GM23338 (cell line): ENCODE data around the gene PTTG1IP. TPM values are rescaled to one million over a fixed set of nuclear protein-coding genes. Genes with fewer than 3 reads are reported as not detected.

Experiments
- ATAC-seq: fragments of 200-7000 bp; cut with Tn5 transposase; 3 replicates; pipeline ENCODE4 v1.9.1; 2020
- DNase-seq: peaks from one replicate; pipeline ENCODE4 v3.0.0-alpha.2; 2015; ENCODE audit warnings: low spot score
- H2AFZ ChIP-seq: fragments of 200-600 bp; sonication (generic); 2 replicates; pipeline ENCODE4 v1.8.0; 2016; ENCODE audit warnings: antibody characterized with exemption, mild to moderate bottlenecking, moderate library complexity
- H3F3A ChIP-seq: fragments of 200-600 bp; sonication (generic); replicated peaks from 2 replicates; pipeline ENCODE4 v1.8.0; 2017; ENCODE audit warnings: antibody characterized with exemption, mixed run types, low read depth
- H3K27ac ChIP-seq: fragments of 200-600 bp; sonication (generic); 2 replicates; pipeline ENCODE4 v1.6.1; 2016; ENCODE audit warnings: low read depth
- H3K27me3 ChIP-seq: fragments of 200-600 bp; sonication (generic); 2 replicates; pipeline ENCODE4 v1.8.0; 2016; ENCODE audit warnings: mild to moderate bottlenecking, mixed run types, moderate library complexity; ENCODE audit not compliant: insufficient read depth
- H3K36me3 ChIP-seq: fragments of 200-600 bp; sonication (generic); 2 replicates; pipeline ENCODE4 v1.8.0; 2016; ENCODE audit warnings: mild to moderate bottlenecking; ENCODE audit not compliant: insufficient read depth
- H3K4me1 ChIP-seq: fragments of 200-600 bp; sonication (generic); 2 replicates; pipeline ENCODE4 v1.8.0; 2016; ENCODE audit warnings: mild to moderate bottlenecking, moderate library complexity; ENCODE audit not compliant: insufficient read depth
- H3K4me2 ChIP-seq: fragments of 200-600 bp; sonication (generic); 2 replicates; pipeline ENCODE4 v1.7.1; 2017; ENCODE audit warnings: mixed run types
- H3K4me3 ChIP-seq: fragments of 200-600 bp; sonication (generic); 2 replicates; pipeline ENCODE4 v1.6.1; 2016; ENCODE audit warnings: mixed run types
- H3K79me2 ChIP-seq: fragments of 200-600 bp; sonication (generic); replicated peaks from 2 replicates; pipeline ENCODE4 v1.8.0; 2017; ENCODE audit warnings: mild to moderate bottlenecking; ENCODE audit not compliant: insufficient read depth
- H3K9me2 ChIP-seq: fragments of 200-600 bp; sonication (generic); 2 replicates; pipeline ENCODE4 v1.8.0; 2017; ENCODE audit not compliant: insufficient read depth
- H4K20me1 ChIP-seq: fragments of 200-600 bp; sonication (generic); replicated peaks from 2 replicates; pipeline ENCODE4 v1.8.0; 2017; ENCODE audit warnings: mild to moderate bottlenecking; ENCODE audit not compliant: insufficient read depth
- H3K27ac Mint-ChIP-seq: 2 replicates; pipeline ENCODE4 v1.8.0; 2020; ENCODE audit warnings: inconsistent platforms, mild to moderate bottlenecking, moderate library complexity, mixed read lengths
- H3K27me3 Mint-ChIP-seq: 3 replicates; pipeline ENCODE4 v1.8.0; 2022; ENCODE audit warnings: low read depth, mild to moderate bottlenecking, moderate library complexity, mixed read lengths, inconsistent platforms; ENCODE audit not compliant: insufficient read depth, poor library complexity
- H3K36me3 Mint-ChIP-seq: 3 replicates; pipeline ENCODE4 v1.8.0; 2021; ENCODE audit warnings: low read depth, mild to moderate bottlenecking, inconsistent platforms, moderate library complexity, mixed read lengths
- H3K4me1 Mint-ChIP-seq: 3 replicates; pipeline ENCODE4 v1.8.0; 2020; ENCODE audit warnings: mild to moderate bottlenecking, inconsistent platforms, mixed read lengths
- H3K4me3 Mint-ChIP-seq: 3 replicates; pipeline ENCODE4 v1.8.0; 2021; ENCODE audit warnings: moderate library complexity, mild to moderate bottlenecking, inconsistent platforms, mixed read lengths
- H3K9me3 Mint-ChIP-seq: 3 replicates; pipeline ENCODE4 v1.8.0; 2020; ENCODE audit warnings: moderate library complexity, mild to moderate bottlenecking, inconsistent platforms, mixed read lengths
- CREB1 ChIP-seq: fragments of 250-450 bp; sonication (Bioruptor Pico); IDR thresholded peaks from 2 replicates; pipeline ENCODE4 v1.5.0; 2020; ENCODE audit warnings: low read depth, mild to moderate bottlenecking, moderate library complexity
- EZH2 ChIP-seq: fragments of 200-600 bp; sonication (generic); IDR thresholded peaks from one replicate; pipeline ENCODE4 v1.8.0; 2017; ENCODE audit warnings: antibody characterized with exemption, mild to moderate bottlenecking, low read depth; ENCODE audit not compliant: unreplicated experiment
- EZH2phosphoT487 ChIP-seq: fragments of 200-600 bp; sonication (generic); IDR thresholded peaks from one replicate; pipeline ENCODE4 v1.8.1; 2018; ENCODE audit warnings: antibody characterized with exemption; ENCODE audit not compliant: unreplicated experiment
- JUNB ChIP-seq: IDR thresholded peaks from one replicate; pipeline ENCODE4 v1.6.1; 2016; ENCODE audit warnings: antibody characterized with exemption; ENCODE audit not compliant: unreplicated experiment
- NANOG ChIP-seq: IDR thresholded peaks from 2 replicates; pipeline ENCODE4 v1.6.1; 2016; ENCODE audit warnings: antibody characterized with exemption, borderline replicate concordance
- POLR2AphosphoS5 ChIP-seq: IDR thresholded peaks from 2 replicates; pipeline ENCODE4 v1.6.1; 2016; ENCODE audit warnings: antibody characterized with exemption, low read depth
- STAT1 ChIP-seq: IDR thresholded peaks from one replicate; pipeline ENCODE4 v1.6.1; 2016; ENCODE audit warnings: antibody characterized with exemption; ENCODE audit not compliant: unreplicated experiment
- ZNF114 ChIP-seq: fragments of 250-450 bp; sonication (Bioruptor Pico); IDR thresholded peaks from 2 replicates; pipeline ENCODE4 v1.5.0; 2020; ENCODE audit warnings: mild to moderate bottlenecking, moderate library complexity
- ZNF331 ChIP-seq: fragments of 250-450 bp; sonication (Bioruptor Pico); IDR thresholded peaks from 2 replicates; pipeline ENCODE4 v1.5.0; 2020; ENCODE audit warnings: low read depth, mild to moderate bottlenecking, moderate library complexity
- polyA plus RNA-seq: library from polyadenylated mRNA; unstranded; fragments of >200 nt; fragmentation: Nextera tagmentation; extraction: Ambion mirVana; gene quantifications from 2 replicates; pipeline ENCODE4 v1.2.1, GENCODE V29; 2016
- total RNA-seq: library from RNA; depleted of rRNA; stranded (reverse); fragments of >200 nt; shearing (Covaris generic); gene quantifications from 2 replicates; pipeline ENCODE4 v1.2.3, GENCODE V29; 2014
- TF ChIP-seq, protein P1 (sequence below), 2 experiments: fragments of 200-600 bp in 1 of 2; sonication (generic) in 1 of 2; conservative IDR thresholded peaks; 2 replicates each; pipeline versions ENCODE4 v1.5.1 to v1.6.1; 2016 to 2017; ENCODE audit warnings: antibody characterized with exemption in 2 of 2, low read depth in 2 of 2, mild to moderate bottlenecking in 2 of 2, moderate library complexity in 1 of 2
- TF ChIP-seq, protein P2 (sequence below): IDR thresholded peaks from one replicate; pipeline ENCODE4 v1.6.1; 2018; ENCODE audit warnings: antibody characterized with exemption; ENCODE audit not compliant: unreplicated experiment
- TF ChIP-seq, protein P3 (sequence below): fragments of 250-450 bp; sonication (Bioruptor Pico); IDR thresholded peaks from 2 replicates; pipeline ENCODE4 v1.5.0; 2020; ENCODE audit warnings: mild to moderate bottlenecking, moderate library complexity
- TF ChIP-seq, protein P4 (sequence below): IDR thresholded peaks from 2 replicates; pipeline ENCODE4 v1.6.1; 2016; ENCODE audit warnings: antibody characterized with exemption

Gene PTTG1IP
- total and polyA plus RNA-seq, 2 experiments from 2014 or later, result 99.9 to 172 TPM

DNA sequence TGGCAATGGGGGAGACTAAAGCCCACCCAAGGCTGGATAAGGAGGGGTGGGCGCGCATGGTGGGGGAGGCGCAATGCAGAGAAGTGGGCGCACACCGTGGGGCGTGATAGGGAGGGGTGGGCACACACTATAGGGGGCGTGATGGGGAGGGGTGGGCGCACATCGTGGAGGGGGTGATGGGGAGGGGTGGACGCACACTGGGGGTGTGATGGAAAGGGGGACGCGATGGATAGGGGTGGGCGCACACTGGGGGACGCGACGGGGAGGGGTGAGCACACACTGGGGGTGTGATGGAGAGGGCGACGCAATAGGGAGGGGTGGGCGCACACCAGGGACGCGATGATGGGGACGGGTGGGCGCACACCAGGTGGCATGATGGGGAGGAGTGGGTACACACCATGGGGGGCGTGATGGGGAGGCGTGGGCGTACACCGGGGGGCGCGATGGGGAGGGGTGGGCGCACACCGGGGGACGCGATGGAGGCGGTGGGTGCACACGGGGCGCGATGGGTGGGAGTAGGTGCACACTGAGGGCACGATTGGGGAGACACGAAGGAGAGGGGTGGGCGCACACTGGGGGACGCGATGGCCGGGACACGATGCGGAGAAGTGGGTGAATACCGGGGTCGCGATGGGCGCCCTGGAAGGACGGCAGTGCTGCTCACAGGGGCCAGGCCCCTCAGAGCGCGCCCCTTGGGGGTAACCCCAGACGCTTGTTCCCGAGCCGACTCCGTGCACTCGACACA, 56.6 kb downstream of the PTTG1IP start:
- Histone ChIP-seq H4K20me1 (peaks cover 15% of the 10 kb centered on the region), H3K36me3 (0 out of 2 replicates have a peak, but pooled peaks cover 1% of the 10 kb centered on the region), H3F3A (no peaks in the 10 kb centered on the region), H3K4me1 (0 out of 2 replicates have a peak, but pooled peaks cover 4% of the 10 kb centered on the region), H3K79me2 (peaks cover 48% of the 10 kb centered on the region), H3K4me2 (peak overlapping the region; percentile 84), H2AFZ (no peak overlapping the region), H3K9me2 (no peaks in the 10 kb centered on the region), H3K27ac (no peak overlapping the region), H3K27me3 (0 out of 2 replicates have a peak, but pooled peaks cover 8% of the 10 kb centered on the region), H3K4me3 (peak overlapping the region; percentile 79)
- no peak for TF ChIP-seq EZH2
- TF ChIP-seq, protein P1, sequence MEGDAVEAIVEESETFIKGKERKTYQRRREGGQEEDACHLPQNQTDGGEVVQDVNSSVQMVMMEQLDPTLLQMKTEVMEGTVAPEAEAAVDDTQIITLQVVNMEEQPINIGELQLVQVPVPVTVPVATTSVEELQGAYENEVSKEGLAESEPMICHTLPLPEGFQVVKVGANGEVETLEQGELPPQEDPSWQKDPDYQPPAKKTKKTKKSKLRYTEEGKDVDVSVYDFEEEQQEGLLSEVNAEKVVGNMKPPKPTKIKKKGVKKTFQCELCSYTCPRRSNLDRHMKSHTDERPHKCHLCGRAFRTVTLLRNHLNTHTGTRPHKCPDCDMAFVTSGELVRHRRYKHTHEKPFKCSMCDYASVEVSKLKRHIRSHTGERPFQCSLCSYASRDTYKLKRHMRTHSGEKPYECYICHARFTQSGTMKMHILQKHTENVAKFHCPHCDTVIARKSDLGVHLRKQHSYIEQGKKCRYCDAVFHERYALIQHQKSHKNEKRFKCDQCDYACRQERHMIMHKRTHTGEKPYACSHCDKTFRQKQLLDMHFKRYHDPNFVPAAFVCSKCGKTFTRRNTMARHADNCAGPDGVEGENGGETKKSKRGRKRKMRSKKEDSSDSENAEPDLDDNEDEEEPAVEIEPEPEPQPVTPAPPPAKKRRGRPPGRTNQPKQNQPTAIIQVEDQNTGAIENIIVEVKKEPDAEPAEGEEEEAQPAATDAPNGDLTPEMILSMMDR (conservative IDR thresholded peaks at IDR 0.05; ENCODE audit: low read depth in 2 of 2), result no peak
- no peak for TF ChIP-seq JUNB
- no peak for TF ChIP-seq CREB1 (CRISPR knock-in tag)
- TF ChIP-seq, protein P2, sequence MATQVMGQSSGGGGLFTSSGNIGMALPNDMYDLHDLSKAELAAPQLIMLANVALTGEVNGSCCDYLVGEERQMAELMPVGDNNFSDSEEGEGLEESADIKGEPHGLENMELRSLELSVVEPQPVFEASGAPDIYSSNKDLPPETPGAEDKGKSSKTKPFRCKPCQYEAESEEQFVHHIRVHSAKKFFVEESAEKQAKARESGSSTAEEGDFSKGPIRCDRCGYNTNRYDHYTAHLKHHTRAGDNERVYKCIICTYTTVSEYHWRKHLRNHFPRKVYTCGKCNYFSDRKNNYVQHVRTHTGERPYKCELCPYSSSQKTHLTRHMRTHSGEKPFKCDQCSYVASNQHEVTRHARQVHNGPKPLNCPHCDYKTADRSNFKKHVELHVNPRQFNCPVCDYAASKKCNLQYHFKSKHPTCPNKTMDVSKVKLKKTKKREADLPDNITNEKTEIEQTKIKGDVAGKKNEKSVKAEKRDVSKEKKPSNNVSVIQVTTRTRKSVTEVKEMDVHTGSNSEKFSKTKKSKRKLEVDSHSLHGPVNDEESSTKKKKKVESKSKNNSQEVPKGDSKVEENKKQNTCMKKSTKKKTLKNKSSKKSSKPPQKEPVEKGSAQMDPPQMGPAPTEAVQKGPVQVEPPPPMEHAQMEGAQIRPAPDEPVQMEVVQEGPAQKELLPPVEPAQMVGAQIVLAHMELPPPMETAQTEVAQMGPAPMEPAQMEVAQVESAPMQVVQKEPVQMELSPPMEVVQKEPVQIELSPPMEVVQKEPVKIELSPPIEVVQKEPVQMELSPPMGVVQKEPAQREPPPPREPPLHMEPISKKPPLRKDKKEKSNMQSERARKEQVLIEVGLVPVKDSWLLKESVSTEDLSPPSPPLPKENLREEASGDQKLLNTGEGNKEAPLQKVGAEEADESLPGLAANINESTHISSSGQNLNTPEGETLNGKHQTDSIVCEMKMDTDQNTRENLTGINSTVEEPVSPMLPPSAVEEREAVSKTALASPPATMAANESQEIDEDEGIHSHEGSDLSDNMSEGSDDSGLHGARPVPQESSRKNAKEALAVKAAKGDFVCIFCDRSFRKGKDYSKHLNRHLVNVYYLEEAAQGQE, result no peak
- no peak for TF ChIP-seq STAT1
- no peak for TF ChIP-seq ZNF331 (CRISPR knock-in tag)
- TF ChIP-seq ZNF114 (CRISPR knock-in tag), result no peak
- TF ChIP-seq, protein P3, sequence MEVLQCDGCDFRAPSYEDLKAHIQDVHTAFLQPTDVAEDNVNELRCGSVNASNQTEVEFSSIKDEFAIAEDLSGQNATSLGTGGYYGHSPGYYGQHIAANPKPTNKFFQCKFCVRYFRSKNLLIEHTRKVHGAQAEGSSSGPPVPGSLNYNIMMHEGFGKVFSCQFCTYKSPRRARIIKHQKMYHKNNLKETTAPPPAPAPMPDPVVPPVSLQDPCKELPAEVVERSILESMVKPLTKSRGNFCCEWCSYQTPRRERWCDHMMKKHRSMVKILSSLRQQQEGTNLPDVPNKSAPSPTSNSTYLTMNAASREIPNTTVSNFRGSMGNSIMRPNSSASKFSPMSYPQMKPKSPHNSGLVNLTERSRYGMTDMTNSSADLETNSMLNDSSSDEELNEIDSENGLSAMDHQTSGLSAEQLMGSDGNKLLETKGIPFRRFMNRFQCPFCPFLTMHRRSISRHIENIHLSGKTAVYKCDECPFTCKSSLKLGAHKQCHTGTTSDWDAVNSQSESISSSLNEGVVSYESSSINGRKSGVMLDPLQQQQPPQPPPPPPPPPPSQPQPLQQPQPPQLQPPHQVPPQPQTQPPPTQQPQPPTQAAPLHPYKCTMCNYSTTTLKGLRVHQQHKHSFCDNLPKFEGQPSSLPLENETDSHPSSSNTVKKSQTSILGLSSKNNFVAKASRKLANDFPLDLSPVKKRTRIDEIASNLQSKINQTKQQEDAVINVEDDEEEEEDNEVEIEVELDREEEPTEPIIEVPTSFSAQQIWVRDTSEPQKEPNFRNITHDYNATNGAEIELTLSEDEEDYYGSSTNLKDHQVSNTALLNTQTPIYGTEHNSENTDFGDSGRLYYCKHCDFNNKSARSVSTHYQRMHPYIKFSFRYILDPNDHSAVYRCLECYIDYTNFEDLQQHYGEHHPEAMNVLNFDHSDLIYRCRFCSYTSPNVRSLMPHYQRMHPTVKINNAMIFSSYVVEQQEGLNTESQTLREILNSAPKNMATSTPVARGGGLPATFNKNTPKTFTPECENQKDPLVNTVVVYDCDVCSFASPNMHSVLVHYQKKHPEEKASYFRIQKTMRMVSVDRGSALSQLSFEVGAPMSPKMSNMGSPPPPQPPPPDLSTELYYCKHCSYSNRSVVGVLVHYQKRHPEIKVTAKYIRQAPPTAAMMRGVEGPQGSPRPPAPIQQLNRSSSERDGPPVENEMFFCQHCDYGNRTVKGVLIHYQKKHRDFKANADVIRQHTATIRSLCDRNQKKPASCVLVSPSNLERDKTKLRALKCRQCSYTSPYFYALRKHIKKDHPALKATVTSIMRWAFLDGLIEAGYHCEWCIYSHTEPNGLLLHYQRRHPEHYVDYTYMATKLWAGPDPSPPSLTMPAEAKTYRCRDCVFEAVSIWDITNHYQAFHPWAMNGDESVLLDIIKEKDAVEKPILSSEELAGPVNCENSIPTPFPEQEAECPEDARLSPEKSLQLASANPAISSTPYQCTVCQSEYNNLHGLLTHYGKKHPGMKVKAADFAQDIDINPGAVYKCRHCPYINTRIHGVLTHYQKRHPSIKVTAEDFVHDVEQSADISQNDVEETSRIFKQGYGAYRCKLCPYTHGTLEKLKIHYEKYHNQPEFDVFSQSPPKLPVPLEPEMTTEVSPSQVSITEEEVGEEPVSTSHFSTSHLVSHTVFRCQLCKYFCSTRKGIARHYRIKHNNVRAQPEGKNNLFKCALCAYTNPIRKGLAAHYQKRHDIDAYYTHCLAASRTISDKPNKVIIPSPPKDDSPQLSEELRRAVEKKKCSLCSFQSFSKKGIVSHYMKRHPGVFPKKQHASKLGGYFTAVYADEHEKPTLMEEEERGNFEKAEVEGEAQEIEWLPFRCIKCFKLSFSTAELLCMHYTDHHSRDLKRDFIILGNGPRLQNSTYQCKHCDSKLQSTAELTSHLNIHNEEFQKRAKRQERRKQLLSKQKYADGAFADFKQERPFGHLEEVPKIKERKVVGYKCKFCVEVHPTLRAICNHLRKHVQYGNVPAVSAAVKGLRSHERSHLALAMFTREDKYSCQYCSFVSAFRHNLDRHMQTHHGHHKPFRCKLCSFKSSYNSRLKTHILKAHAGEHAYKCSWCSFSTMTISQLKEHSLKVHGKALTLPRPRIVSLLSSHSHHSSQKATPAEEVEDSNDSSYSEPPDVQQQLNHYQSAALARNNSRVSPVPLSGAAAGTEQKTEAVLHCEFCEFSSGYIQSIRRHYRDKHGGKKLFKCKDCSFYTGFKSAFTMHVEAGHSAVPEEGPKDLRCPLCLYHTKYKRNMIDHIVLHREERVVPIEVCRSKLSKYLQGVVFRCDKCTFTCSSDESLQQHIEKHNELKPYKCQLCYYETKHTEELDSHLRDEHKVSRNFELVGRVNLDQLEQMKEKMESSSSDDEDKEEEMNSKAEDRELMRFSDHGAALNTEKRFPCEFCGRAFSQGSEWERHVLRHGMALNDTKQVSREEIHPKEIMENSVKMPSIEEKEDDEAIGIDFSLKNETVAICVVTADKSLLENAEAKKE (CRISPR knock-in tag), result no peak
- TF ChIP-seq, protein P4, sequence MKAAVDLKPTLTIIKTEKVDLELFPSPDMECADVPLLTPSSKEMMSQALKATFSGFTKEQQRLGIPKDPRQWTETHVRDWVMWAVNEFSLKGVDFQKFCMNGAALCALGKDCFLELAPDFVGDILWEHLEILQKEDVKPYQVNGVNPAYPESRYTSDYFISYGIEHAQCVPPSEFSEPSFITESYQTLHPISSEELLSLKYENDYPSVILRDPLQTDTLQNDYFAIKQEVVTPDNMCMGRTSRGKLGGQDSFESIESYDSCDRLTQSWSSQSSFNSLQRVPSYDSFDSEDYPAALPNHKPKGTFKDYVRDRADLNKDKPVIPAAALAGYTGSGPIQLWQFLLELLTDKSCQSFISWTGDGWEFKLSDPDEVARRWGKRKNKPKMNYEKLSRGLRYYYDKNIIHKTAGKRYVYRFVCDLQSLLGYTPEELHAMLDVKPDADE, result no peak
- no peak for TF ChIP-seq POLR2AphosphoS5
- no peak for TF ChIP-seq NANOG
- TF ChIP-seq EZH2phosphoT487, result no peak
- peaks cover 23% of the 10 kb centered on the region for H3K36me3 Mint-ChIP-seq
- H3K27ac Mint-ChIP-seq, result no peak overlapping the region
- ATAC-seq, result peak; percentile 25; the same call in 2 of the 3 replicates
- peaks cover 22% of the 10 kb centered on the region for H3K27me3 Mint-ChIP-seq
- DNase-seq, result no peak
- H3K4me1 Mint-ChIP-seq, result peaks cover 10% of the 10 kb centered on the region
- peaks cover 26% of the 10 kb centered on the region for H3K9me3 Mint-ChIP-seq
- H3K4me3 Mint-ChIP-seq, result peak overlapping the region; percentile 71
